IMR-90 (cell line): ENCODE results near the gene CAMK2D. TPM values are rescaled to one million over a fixed set of nuclear protein-coding genes. Genes with fewer than 3 reads are reported as not detected.

Source experiments
- ATAC-seq: fragments of 200-7000 bp; cut with Tn5 transposase; 2 replicates; pipeline ENCODE4 v1.9.1; 2020; ENCODE audit warnings: low read depth, mild to moderate bottlenecking, moderate library complexity
- BruUV-seq: library from RNA; stranded (reverse); fragments of 400-500 nt; replicated peaks from 2 replicates; lab custom pipeline; 2021; lab: Mats Ljungman, UMichigan
- CTCF ChIA-PET: fragments of 300-600 bp; formaldehyde crosslinking; extraction: SDS; loops from one replicate; lab custom pipeline; 2021; ENCODE audit warnings: antibody characterized with exemption; lab: Yijun Ruan, JAX
- POLR2A ChIA-PET: fragments of 300-600 bp; sonication (Branson Sonifier 250); formaldehyde crosslinking; loops from one replicate; lab custom pipeline; 2022; ENCODE audit warnings: antibody characterized with exemption; ENCODE audit not compliant: unreplicated experiment; lab: Charles Lee
- DNase-seq: peaks from one replicate; pipeline ENCODE4 v3.0.0; 2013
- H2AFZ ChIP-seq: replicated peaks from 2 replicates; pipeline ENCODE3; 2013; ENCODE audit warnings: low read length, mild to moderate bottlenecking; ENCODE audit not compliant: poor library complexity
- H2AK5ac ChIP-seq: 2 replicates; pipeline ENCODE4 v1.6.1; 2013; ENCODE audit warnings: low read depth, low read length, inconsistent platforms
- H2AK9ac ChIP-seq: replicated peaks from 2 replicates; pipeline ENCODE3; 2013; ENCODE audit warnings: mild to moderate bottlenecking, low read depth, low read length, moderate library complexity; ENCODE audit not compliant: poor library complexity
- H2BK120ac ChIP-seq: 2 replicates; pipeline ENCODE4 v1.6.1; 2013; ENCODE audit warnings: low read depth, low read length, inconsistent platforms
- H2BK15ac ChIP-seq: 3 replicates; pipeline ENCODE4 v1.6.1; 2013; ENCODE audit warnings: low read depth, low read length, inconsistent platforms
- H2BK20ac ChIP-seq: 2 replicates; pipeline ENCODE4 v1.6.1; 2013; ENCODE audit warnings: low read depth, mild to moderate bottlenecking, inconsistent platforms, low read length, moderate library complexity
- H2BK5ac ChIP-seq: 2 replicates; pipeline ENCODE4 v1.6.1; 2013; ENCODE audit warnings: mild to moderate bottlenecking, low read depth, low read length, inconsistent platforms; ENCODE audit not compliant: poor library complexity, severe bottlenecking
- H3K14ac ChIP-seq: replicated peaks from 2 replicates; pipeline ENCODE4 v1.6.1; 2013; ENCODE audit warnings: low read depth, low read length, inconsistent platforms
- H3K18ac ChIP-seq: 2 replicates; pipeline ENCODE4 v1.6.1; 2013; ENCODE audit warnings: low read depth, low read length, control low read depth
- H3K23ac ChIP-seq: 2 replicates; pipeline ENCODE4 v1.6.1; 2013; ENCODE audit warnings: low read depth, low read length, inconsistent platforms
- H3K27ac ChIP-seq: 2 replicates; pipeline ENCODE4 v1.5.1; 2013; ENCODE audit warnings: mild to moderate bottlenecking, control low read depth, low read length; ENCODE audit not compliant: insufficient read depth
- H3K27me3 ChIP-seq: 2 replicates; pipeline ENCODE4 v1.6.1; 2013; ENCODE audit warnings: low read length; ENCODE audit not compliant: control insufficient read depth, insufficient read depth
- H3K36me3 ChIP-seq: 2 replicates; pipeline ENCODE4 v1.6.1; 2013; ENCODE audit warnings: low read length, mixed read lengths; ENCODE audit not compliant: control insufficient read depth, insufficient read depth
- H3K4ac ChIP-seq: 2 replicates; pipeline ENCODE4 v1.6.1; 2013; ENCODE audit warnings: low read depth, low read length, inconsistent platforms
- H3K4me1 ChIP-seq: 2 replicates; pipeline ENCODE4 v1.6.1; 2013; ENCODE audit warnings: low read length, mixed read lengths; ENCODE audit not compliant: control insufficient read depth, insufficient read depth
- H3K4me2 ChIP-seq: 2 replicates; pipeline ENCODE4 v1.6.1; 2013; ENCODE audit warnings: low read depth, mild to moderate bottlenecking, control low read depth, low read length, moderate library complexity
- H3K4me3 ChIP-seq: 2 replicates; pipeline ENCODE4 v1.5.1; 2013; ENCODE audit warnings: low read depth, mild to moderate bottlenecking, control low read depth, low read length, moderate library complexity; ENCODE audit not compliant: insufficient read depth
- H3K56ac ChIP-seq: 2 replicates; pipeline ENCODE4 v1.6.1; 2013; ENCODE audit warnings: low read length, inconsistent platforms; ENCODE audit not compliant: insufficient read depth; ENCODE audit errors: extremely low read depth
- H3K79me1 ChIP-seq, 2 experiments: 2 replicates each; pipeline ENCODE4 v1.6.1; 2013; ENCODE audit warnings: low read length in 2 of 2, inconsistent platforms in 1 of 2, low read depth in 1 of 2
- H3K9ac ChIP-seq: 2 replicates; pipeline ENCODE4 v1.6.1; 2013; ENCODE audit warnings: low read depth, low read length, control low read depth
- H3K9me1 ChIP-seq: 2 replicates; pipeline ENCODE4 v1.6.1; 2013; ENCODE audit warnings: low read length, inconsistent platforms; ENCODE audit not compliant: insufficient read depth
- H3K9me3 ChIP-seq: 2 replicates; pipeline ENCODE4 v1.6.1; 2013; ENCODE audit warnings: low read length; ENCODE audit not compliant: control insufficient read depth, insufficient read depth
- H4K20me1 ChIP-seq: 2 replicates; pipeline ENCODE4 v1.6.1; 2013; ENCODE audit warnings: low read length, inconsistent platforms; ENCODE audit not compliant: insufficient read depth
- H4K5ac ChIP-seq: 2 replicates; pipeline ENCODE4 v1.6.1; 2013; ENCODE audit warnings: mild to moderate bottlenecking, low read depth, low read length, control low read depth
- H4K8ac ChIP-seq, 2 experiments: 2 replicates each; pipeline ENCODE4 v1.6.1; 2013; ENCODE audit warnings: low read depth in 2 of 2, low read length in 2 of 2, control low read depth in 1 of 2, inconsistent platforms in 1 of 2
- H4K91ac ChIP-seq: 2 replicates; pipeline ENCODE4 v1.6.1; 2013; ENCODE audit warnings: low read depth, low read length, inconsistent platforms; ENCODE audit not compliant: insufficient read depth
- CHD1 ChIP-seq: IDR thresholded peaks from 2 replicates; pipeline ENCODE4 v1.6.1; 2012; ENCODE audit warnings: low read depth, low read length, improper control_type of control experiment
- WGBS, 2 experiments: methylation state at CpG; one replicate each; pipeline versions ENCODE4 v1.1.5 to v1.1.7; 2013; ENCODE audit warnings: missing lambda C conversion rate in 2 of 2; ENCODE audit not compliant: insufficient read length in 1 of 2; ENCODE audit errors: extremely low coverage in 2 of 2; 5-methylcytosine and 5-hydroxymethylcytosine counted together
- dilution Hi-C: fragments of 300-500 bp; cut with HindIII; formaldehyde crosslinking; loops from one replicate; pipeline ENCODE4 v1.14.3; 2018; ENCODE audit warnings: low sequenced_read_pairs; ENCODE audit not compliant: unreplicated experiment
- in situ Hi-C: fragments of 300-500 bp; cut with MboI; formaldehyde crosslinking; loops from 3 replicates; pipeline ENCODE4 v1.14.3; 2019; ENCODE audit warnings: low sequenced_read_pairs, inconsistent platforms, mixed read lengths
- intact Hi-C: fragments of 100-400 bp; cut with micrococcal nuclease; formaldehyde crosslinking; loops from 2 replicates; pipeline ENCODE4 v1.10.0; 2022
- polyA plus RNA-seq, 3 experiments: library from polyadenylated mRNA; depleted of rRNA; stranded (reverse); fragments of >200 nt; gene quantifications; 2 replicates each; pipeline ENCODE4 v1.2.3, GENCODE V29; 2012; ENCODE audit warnings: low replicate concordance in 1 of 3
- total RNA-seq: library from RNA; depleted of rRNA; stranded (reverse); fragments of >200 nt; gene quantifications from 2 replicates; pipeline ENCODE4 v1.2.3, GENCODE V29; 2012

The CAMK2D gene
- total and polyA plus RNA-seq, 2 of the 4 experiments (the other 2 are of a cell fraction), result 44.6 to 156 TPM

DNA sequence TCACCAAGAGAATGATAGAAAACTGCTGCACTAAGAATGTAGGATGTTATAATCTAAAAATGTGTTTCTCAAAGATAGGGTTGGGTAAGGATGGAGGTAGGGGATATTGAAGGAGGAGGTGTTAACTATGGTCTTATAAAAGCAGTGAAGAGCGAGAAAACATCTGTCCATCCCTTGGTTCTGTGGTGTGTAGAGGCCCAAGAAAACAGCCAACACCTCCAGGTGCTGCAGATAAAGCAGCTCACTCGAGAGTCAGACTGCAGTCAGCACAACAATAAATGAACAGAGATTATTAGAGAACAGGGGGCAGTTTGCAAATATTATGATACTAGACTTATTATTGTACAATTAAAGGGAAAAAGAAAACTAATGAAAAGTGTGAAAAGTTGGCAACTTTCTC is 141.5 kb downstream of the CAMK2D start:
- H3K18ac ChIP-seq, result no peak overlapping the region
- no peak overlapping the region for H3K9ac ChIP-seq
- H2BK20ac ChIP-seq, result no peak overlapping the region
- peaks cover 2% of the 10 kb centered on the region; the same call in 1 of the 2 replicates for H3K4me1 ChIP-seq
- no TSS peak for BruUV-seq
- H4K91ac ChIP-seq, result no peak overlapping the region
- in situ Hi-C loops, result no loop called here
- no peak overlapping the region for H3K56ac ChIP-seq
- H2AFZ ChIP-seq, result no peak overlapping the region
- H2BK120ac ChIP-seq, result no peak overlapping the region
- no peak overlapping the region for H3K14ac ChIP-seq
- dilution Hi-C loops, result no loop called here
- no peak overlapping the region for H3K27ac ChIP-seq
- DNase-seq (no peak), ATAC-seq (no peak)
- TF ChIP-seq CHD1, result no peak
- ChIA-PET CTCF (interaction anchor here (1.1 kb wide), 1 partner anchor 8 kb away, joined by 5 read pairs; no protein-coding TSS in a partner anchor), POLR2A (no interaction called here)
- peaks cover 19 to 39% of the 10 kb centered on the region in 2 experiments for H3K79me1 ChIP-seq
- no peak overlapping the region for H3K23ac ChIP-seq
- no peaks in the 10 kb centered on the region; the same call in 1 of the 2 replicates for H4K20me1 ChIP-seq
- H4K5ac ChIP-seq, result no peak overlapping the region
- no peak overlapping the region for H2BK15ac ChIP-seq
- WGBS, 2 experiments, result no CpG with 5 or more reads among the region's 2 CpGs
- no peak overlapping the region for H2AK9ac ChIP-seq
- no peaks in the 10 kb centered on the region for H3K27me3 ChIP-seq
- no peak overlapping the region for H3K4ac ChIP-seq
- no peak overlapping the region for H3K4me2 ChIP-seq
- H3K9me1 ChIP-seq, result no peaks in the 10 kb centered on the region
- 0 out of 2 replicates have a peak, but pooled peaks cover 2% of the 10 kb centered on the region for H3K36me3 ChIP-seq
- no peak overlapping the region for H2BK5ac ChIP-seq
- H3K4me3 ChIP-seq, result no peak overlapping the region
- no peaks in the 10 kb centered on the region for H3K9me3 ChIP-seq
- H2AK5ac ChIP-seq, result no peak overlapping the region
- no peak overlapping the region for H4K8ac ChIP-seq
- intact Hi-C loops, result no loop called here
